Right lobe of liver (tissue), 6 donors: ENCODE data around the gene RIC1. TPM values are rescaled to one million over a fixed set of nuclear protein-coding genes. Genes with fewer than 3 reads are reported as not detected.

Experiments used
- ATAC-seq, 4 donors: fragments of 200-7000 bp; cut with Tn5 transposase; one replicate each; pipeline ENCODE4 v1.9.1; 2020; ENCODE audit warnings: mild to moderate bottlenecking in 4 of 4, moderate library complexity in 4 of 4
- DNase-seq, 3 donors: peaks; one replicate each; pipeline ENCODE4 v3.0.0-alpha.2; 2020
- H3K27ac ChIP-seq, 3 donors: fragments of 200-600 bp; one replicate each; pipeline ENCODE4 v1.8.0; 2022
- H3K27me3 ChIP-seq, 2 donors: fragments of 200-600 bp; one replicate each; pipeline ENCODE4 v1.8.0; 2022
- H3K36me3 ChIP-seq, 4 donors: fragments of 200-600 bp; sonication (generic) in 1 of 4; one replicate each; pipeline versions ENCODE4 v1.5.1 to v1.8.0; 2017 to 2022; ENCODE audit warnings: control low read depth in 1 of 4
- H3K4me1 ChIP-seq, 4 donors: fragments of 200-600 bp; sonication (generic) in 1 of 4; one replicate each; pipeline versions ENCODE4 v1.5.1 to v1.8.0; 2017 to 2022; ENCODE audit warnings: control low read depth in 1 of 4
- H3K4me3 ChIP-seq, 3 donors: fragments of 200-600 bp; one replicate each; pipeline ENCODE4 v1.8.0; 2022
- H3K9me3 ChIP-seq, 4 donors: fragments of 200-600 bp; sonication (generic) in 1 of 4; one replicate each; pipeline versions ENCODE4 v1.5.1 to v1.8.0; 2017 to 2022; ENCODE audit warnings: control low read depth in 1 of 4
- POLR2A ChIP-seq: fragments of 450-650 bp; IDR thresholded peaks from one replicate; pipeline ENCODE4 v1.6.1; 2017; ENCODE audit warnings: antibody characterized with exemption, mild to moderate bottlenecking
- WGBS: methylation state at CpG from one replicate; pipeline ENCODE4 v1.1.6; 2018; ENCODE audit warnings: low coverage, low lambda C conversion rate; ENCODE audit not compliant: insufficient coverage; ENCODE audit errors: missing lambda C conversion rate; 5-methylcytosine and 5-hydroxymethylcytosine counted together
- intact Hi-C, 2 donors: fragments of 100-400 bp; cut with DNase I; formaldehyde crosslinking; loops; one replicate each; pipeline versions ENCODE4 v1.11.2 to v1.14.1; 2022
- total RNA-seq, 6 experiments: library from RNA; depleted of rRNA in 2 of 6; stranded (reverse); fragments of >200 nt in 2 of 6; fragmentation: NEBNext Ultra II Directional in 3 of 6; extraction: Animal tissue kit (Norgen Biotek cat#: 25700) in 3 of 6; gene quantifications; one replicate each; pipeline versions ENCODE4 v1.1.0 to v1.2.4, GENCODE V29; 2016 to 2023
- TF ChIP-seq, protein P1 (sequence below), 4 donors: fragments of 200-600 bp in 3 of 4; fragments of 450-650 bp in 1 of 4; IDR thresholded peaks; one replicate each; pipeline versions ENCODE4 v1.5.1 to v1.8.0; 2016 to 2022; ENCODE audit warnings: antibody characterized with exemption in 4 of 4, mild to moderate bottlenecking in 2 of 4
- donor health status: DM: no; HTN: yes; CAD: no.
- donor health status: DM: no; HTN: no; CAD: no.
- donor health status: DM: no; HTN: no; CAD: no.
- donor health status: DM: no; HTN: yes; CAD: no.
- donor health status: DM: no; HTN: yes; CAD: no.

The RIC1 gene
- total RNA-seq, 6 experiments from 2014 or later = 9.7 to 18.4 (median 10.5) TPM

DNA sequence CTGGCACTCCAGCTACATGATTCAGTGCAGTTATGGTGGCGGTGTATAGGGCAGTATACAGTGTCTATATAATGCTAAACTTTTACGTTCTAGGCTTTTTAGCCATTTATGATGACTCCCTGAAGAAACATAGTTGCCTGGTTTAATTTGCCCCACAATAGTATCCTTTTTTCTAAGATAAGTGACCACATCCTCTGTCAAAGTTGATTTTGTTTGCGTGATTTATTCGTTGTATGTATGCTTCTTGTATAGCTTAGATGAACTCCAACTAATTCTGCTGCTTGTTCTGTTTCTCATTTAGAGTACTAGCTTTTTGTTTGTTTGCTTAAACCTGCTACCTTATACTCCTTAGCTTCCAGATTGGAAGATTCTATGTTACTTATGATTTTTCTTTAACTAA, 120.4 kb downstream of the RIC1 start:
- no peak for TF ChIP-seq POLR2A
- TF ChIP-seq, protein P1, sequence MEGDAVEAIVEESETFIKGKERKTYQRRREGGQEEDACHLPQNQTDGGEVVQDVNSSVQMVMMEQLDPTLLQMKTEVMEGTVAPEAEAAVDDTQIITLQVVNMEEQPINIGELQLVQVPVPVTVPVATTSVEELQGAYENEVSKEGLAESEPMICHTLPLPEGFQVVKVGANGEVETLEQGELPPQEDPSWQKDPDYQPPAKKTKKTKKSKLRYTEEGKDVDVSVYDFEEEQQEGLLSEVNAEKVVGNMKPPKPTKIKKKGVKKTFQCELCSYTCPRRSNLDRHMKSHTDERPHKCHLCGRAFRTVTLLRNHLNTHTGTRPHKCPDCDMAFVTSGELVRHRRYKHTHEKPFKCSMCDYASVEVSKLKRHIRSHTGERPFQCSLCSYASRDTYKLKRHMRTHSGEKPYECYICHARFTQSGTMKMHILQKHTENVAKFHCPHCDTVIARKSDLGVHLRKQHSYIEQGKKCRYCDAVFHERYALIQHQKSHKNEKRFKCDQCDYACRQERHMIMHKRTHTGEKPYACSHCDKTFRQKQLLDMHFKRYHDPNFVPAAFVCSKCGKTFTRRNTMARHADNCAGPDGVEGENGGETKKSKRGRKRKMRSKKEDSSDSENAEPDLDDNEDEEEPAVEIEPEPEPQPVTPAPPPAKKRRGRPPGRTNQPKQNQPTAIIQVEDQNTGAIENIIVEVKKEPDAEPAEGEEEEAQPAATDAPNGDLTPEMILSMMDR (IDR thresholded peaks at IDR 0.05) = no peak
- intact Hi-C loops = no loop called here
- peaks cover 0 to 11% (median 4%) of the 10 kb centered on the region in 4 donors for H3K36me3 ChIP-seq

DNA sequence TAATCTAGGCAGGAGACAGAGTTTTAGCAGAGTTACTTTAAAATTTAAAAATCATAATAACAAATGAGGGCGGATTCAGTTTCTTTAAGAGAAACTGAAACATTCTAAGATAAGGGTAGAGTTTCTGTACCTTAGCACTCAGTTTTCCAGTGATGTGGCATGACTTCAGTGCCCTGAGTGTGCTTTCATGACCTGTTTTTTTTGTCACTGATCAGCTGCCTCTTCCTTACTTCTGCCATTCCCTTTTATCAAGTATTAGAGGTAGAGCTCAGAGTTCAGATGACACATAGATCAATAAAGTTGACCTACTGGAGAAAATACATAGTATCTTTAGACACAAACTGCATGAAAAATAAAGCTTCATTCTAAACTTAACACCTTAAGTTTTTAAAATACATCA, 121.7 kb downstream of the RIC1 start:
- Histone ChIP-seq H3K27ac (peak overlapping the region in 1 of 3 donors; percentile 15), H3K27me3 (no peaks in the 10 kb centered on the region), H3K36me3 (peaks cover 0 to 5% (median 2%) of the 10 kb centered on the region in 4 donors), H3K9me3 (no peaks in the 10 kb centered on the region), H3K4me1 (peaks cover 0 to 5% (median 0%) of the 10 kb centered on the region in 4 donors), H3K4me3 (no peak overlapping the region)
- intact Hi-C loops = no loop called here
- DNase-seq (no peak), ATAC-seq (peak; percentile 30 to 92 (median 72))
- TF ChIP-seq, protein P1 (IDR thresholded peaks at IDR 0.05) = no peak
- no peak for TF ChIP-seq POLR2A
- 100% methylated on average over 1 of the region's 1 CpG for WGBS

More for the DNA sequence above, 120.4 kb downstream of the RIC1 start:
- ATAC-seq = no peak
- DNase-seq = no peak
- Histone ChIP-seq H3K9me3 (no peaks in the 10 kb centered on the region), H3K27ac (no peak overlapping the region), H3K4me3 (no peak overlapping the region), H3K27me3 (no peaks in the 10 kb centered on the region), H3K4me1 (peaks cover 0 to 5% (median 0%) of the 10 kb centered on the region in 4 donors)
- 96% methylated on average over 4 of the region's 4 CpGs for WGBS

DNA sequence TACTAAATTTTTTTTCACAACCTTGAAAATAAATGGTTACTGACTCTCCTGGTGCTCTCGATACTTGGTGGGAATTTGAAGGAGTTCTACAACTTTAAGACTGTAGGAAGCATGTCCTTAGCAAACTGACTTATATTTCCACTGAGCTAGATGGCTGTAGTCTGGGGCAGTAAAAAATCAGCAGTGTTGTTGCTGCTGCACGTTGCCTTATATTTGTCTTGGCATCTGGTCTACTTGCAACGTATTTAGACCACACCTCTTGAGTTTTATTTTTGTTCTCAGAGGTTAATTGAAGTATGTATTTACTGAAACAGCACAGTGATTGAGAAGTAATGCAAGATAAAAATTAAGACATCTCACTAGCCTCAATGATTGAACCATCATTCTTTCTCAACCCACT, 127.7 kb downstream of the RIC1 start:
- H3K4me3 ChIP-seq = no peak overlapping the region
- H3K36me3 ChIP-seq = peaks cover 0 to 14% (median 0%) of the 10 kb centered on the region in 4 donors
- no peak overlapping the region for H3K27ac ChIP-seq
- ATAC-seq = no peak
- TF ChIP-seq, protein P1 (IDR thresholded peaks at IDR 0.05) = no peak
- no peak for TF ChIP-seq POLR2A
- intact Hi-C loops = no loop called here
- DNase-seq = no peak
- H3K27me3 ChIP-seq = no peaks in the 10 kb centered on the region
- no peaks in the 10 kb centered on the region for H3K4me1 ChIP-seq
- 93% methylated on average over 3 of the region's 3 CpGs for WGBS
- no peaks in the 10 kb centered on the region for H3K9me3 ChIP-seq

DNA sequence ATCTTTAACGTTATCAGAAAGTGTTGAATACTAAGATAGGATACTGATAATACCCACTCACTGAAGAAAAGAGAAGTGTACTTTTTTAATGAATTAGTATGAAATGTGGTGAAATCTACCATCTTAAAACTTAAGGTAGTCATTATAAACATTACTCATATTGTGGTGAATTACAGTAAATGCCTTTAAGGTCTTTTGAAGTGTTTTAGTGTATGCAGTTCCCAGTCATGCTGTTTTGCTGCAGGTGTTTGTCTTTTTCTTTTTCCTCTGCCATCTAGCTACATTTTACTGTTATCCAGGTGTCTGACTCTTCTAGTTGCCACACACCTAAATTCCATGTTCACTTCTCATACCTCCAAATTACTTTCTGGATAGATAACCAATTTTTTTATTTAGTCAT, 131.4 kb downstream of the RIC1 start:
- WGBS = 100% methylated on average over 1 of the region's 1 CpG
- no peak for DNase-seq
- Histone ChIP-seq H3K36me3 (peaks cover 0 to 44% (median 2%) of the 10 kb centered on the region in 4 donors), H3K27ac (no peak overlapping the region), H3K4me3 (no peak overlapping the region), H3K4me1 (no peaks in the 10 kb centered on the region), H3K9me3 (no peaks in the 10 kb centered on the region), H3K27me3 (no peaks in the 10 kb centered on the region)
- TF ChIP-seq POLR2A = no peak
- TF ChIP-seq, protein P1 (IDR thresholded peaks at IDR 0.05) = no peak
- intact Hi-C loops = no loop called here
- no peak for ATAC-seq

DNA sequence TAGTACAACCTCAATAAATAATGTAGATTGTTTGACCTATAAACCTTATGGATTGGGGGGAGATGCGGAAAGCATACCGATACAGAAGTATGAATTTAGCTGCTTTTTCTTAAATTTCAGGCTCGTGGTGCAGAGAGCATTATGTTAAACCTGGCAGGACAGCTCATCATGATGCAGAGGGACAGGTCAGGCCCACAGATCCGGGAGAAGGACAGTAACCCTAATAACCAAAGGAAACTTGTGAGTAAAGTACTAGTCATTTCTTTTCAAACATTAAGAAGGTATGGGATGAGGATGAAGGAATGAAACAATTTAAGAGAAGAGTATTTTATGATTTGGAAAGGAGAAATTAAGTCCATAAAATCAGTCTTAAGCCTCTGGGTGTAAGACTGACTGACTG, 133.5 kb downstream of the RIC1 start:
- intact Hi-C loops = no loop called here
- 92% methylated on average over 4 of the region's 4 CpGs for WGBS
- DNase-seq (no peak), ATAC-seq (no peak)
- Histone ChIP-seq H3K27ac (no peak overlapping the region), H3K4me1 (no peaks in the 10 kb centered on the region), H3K9me3 (no peaks in the 10 kb centered on the region), H3K27me3 (no peaks in the 10 kb centered on the region), H3K36me3 (peaks cover 0 to 51% (median 2%) of the 10 kb centered on the region in 4 donors), H3K4me3 (no peak overlapping the region)
- no peak for TF ChIP-seq POLR2A
- TF ChIP-seq, protein P1 (IDR thresholded peaks at IDR 0.05) = no peak
